ENCODE measurements around the gene CCDC158. TPM values are rescaled to one million over a fixed set of nuclear protein-coding genes. Genes with fewer than 3 reads are reported as not detected.

CCDC158 gene
- total and polyA plus RNA-seq, 9 donors, result 0.02 to 0.23 (median 0.15) TPM; not detected in 3

DNA sequence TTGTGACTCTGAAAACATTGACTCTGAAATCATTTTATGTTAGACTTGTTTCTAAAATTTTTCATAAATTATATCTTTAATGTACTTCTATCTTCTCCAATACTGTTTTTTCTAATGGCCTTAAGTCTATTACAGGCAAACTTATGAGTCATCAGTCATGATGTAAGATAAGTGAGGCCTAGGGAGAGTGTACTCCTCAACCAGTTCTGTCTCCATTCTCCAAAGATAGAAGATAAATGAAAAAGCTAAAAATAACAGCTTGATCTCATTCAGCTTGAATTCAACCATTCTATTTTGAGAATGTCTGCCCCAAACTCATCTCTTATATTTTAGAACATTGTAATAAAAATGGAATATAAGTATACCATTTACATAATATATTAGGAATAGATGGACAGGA, 79.9 kb downstream of the CCDC158 start:
- H3K4me3 ChIP-seq, result no peak overlapping the region
- H3K9me3 ChIP-seq, result no peaks in the 10 kb centered on the region
- no peak for DNase-seq
- TF ChIP-seq EP300 (IDR thresholded peaks at IDR 0.05), result no peak
- TF ChIP-seq POLR2A (IDR thresholded peaks at IDR 0.05), result no peak
- no peak for TF ChIP-seq CTCF (IDR thresholded peaks at IDR 0.05)
- intact Hi-C loops (cut with DNase I), result loop anchor here in 1 of 4 donors (5.0 kb wide), 1 partner anchor 676 kb away; no protein-coding TSS in a partner anchor
- no peaks in the 10 kb centered on the region for H3K27me3 ChIP-seq
- H3K27ac ChIP-seq, result no peak overlapping the region
- H3K36me3 ChIP-seq, result no peaks in the 10 kb centered on the region
- no peaks in the 10 kb centered on the region for H3K4me1 ChIP-seq (ENCODE audit: insufficient read depth)

GRCh38 chr4:76339364-76339763, 81.6 kb downstream of the CCDC158 start:
- Histone ChIP-seq H3K9me3 (no peaks in the 10 kb centered on the region), H3K27me3 (no peaks in the 10 kb centered on the region), H3K4me3 (no peak overlapping the region), H3K4me1 (ENCODE audit: insufficient read depth) (no peaks in the 10 kb centered on the region), H3K27ac (no peak overlapping the region), H3K36me3 (no peaks in the 10 kb centered on the region)
- 71 to 80% (median 71%) methylated on average over 2 of the region's 2 CpGs for WGBS, 3 donors
- no peak for TF ChIP-seq CTCF (IDR thresholded peaks at IDR 0.05)
- no peak for TF ChIP-seq EP300 (IDR thresholded peaks at IDR 0.05)
- TF ChIP-seq POLR2A (IDR thresholded peaks at IDR 0.05), result no peak
- intact Hi-C loops (cut with DNase I), result no loop called here
- DNase-seq, result no peak

DNA sequence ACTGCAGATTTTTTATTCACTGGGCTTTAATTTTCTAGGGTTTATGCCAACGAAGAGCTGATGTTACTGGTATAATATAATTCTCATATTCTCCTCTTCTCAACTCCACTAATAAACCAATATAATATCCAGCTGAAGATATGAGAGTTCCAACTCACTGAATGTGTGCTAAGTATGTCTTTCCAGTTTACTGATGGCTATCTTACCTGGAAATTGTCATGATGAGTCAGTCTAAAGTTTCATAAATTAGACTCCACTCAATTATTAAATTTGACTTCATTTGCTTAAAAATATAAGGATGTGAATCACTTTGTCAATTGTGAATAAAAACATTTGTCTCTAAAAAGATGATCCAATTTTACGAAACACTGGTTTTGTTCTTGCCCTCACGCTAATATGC, 86.1 kb downstream of the CCDC158 start:
- WGBS, 3 donors, result 73 to 76% (median 76%) methylated on average over 3 of the region's 3 CpGs
- intact Hi-C loops (cut with DNase I), result no loop called here
- no peaks in the 10 kb centered on the region for H3K36me3 ChIP-seq
- no peaks in the 10 kb centered on the region for H3K9me3 ChIP-seq
- H3K4me3 ChIP-seq, result no peak overlapping the region
- H3K4me1 ChIP-seq (ENCODE audit: insufficient read depth), result no peaks in the 10 kb centered on the region
- TF ChIP-seq EP300 (IDR thresholded peaks at IDR 0.05) (no peak), POLR2A (IDR thresholded peaks at IDR 0.05) (no peak), CTCF (IDR thresholded peaks at IDR 0.05) (no peak)
- no peaks in the 10 kb centered on the region for H3K27me3 ChIP-seq
- H3K27ac ChIP-seq, result no peak overlapping the region
- no peak for DNase-seq

GRCh38 chr4:76326515-76326914, 94.4 kb downstream of the CCDC158 start:
- DNase-seq, result no peak
- intact Hi-C loops (cut with DNase I), result no loop called here
- TF ChIP-seq EP300 (IDR thresholded peaks at IDR 0.05) (no peak), CTCF (IDR thresholded peaks at IDR 0.05) (no peak), POLR2A (IDR thresholded peaks at IDR 0.05) (no peak)

DNA sequence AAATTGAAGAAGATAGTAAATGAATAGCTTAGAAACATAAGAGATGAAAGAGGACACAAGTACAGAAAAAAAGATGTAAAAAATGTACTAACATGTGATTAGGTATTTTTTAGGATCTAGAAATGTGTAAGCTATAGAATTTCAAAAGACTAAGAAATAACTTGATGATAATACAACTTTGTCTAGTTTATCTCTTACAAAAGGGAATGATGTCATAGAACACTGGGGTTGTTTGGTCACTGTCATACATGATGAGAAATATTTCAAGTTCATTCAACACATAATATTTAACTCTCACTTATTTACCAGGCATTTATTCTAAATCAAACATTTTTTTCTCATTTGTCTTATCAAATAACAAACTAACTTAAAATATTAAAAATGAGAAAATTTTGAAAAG, 95.9 kb downstream of the CCDC158 start:
- intact Hi-C loops (cut with DNase I), result no loop called here
- Histone ChIP-seq H3K36me3 (no peaks in the 10 kb centered on the region), H3K27me3 (no peaks in the 10 kb centered on the region), H3K4me3 (no peak overlapping the region), H3K27ac (no peak overlapping the region), H3K9me3 (no peaks in the 10 kb centered on the region), H3K4me1 (ENCODE audit: insufficient read depth) (no peaks in the 10 kb centered on the region)
- no peak for DNase-seq
- TF ChIP-seq POLR2A (IDR thresholded peaks at IDR 0.05) (no peak), EP300 (IDR thresholded peaks at IDR 0.05) (no peak), CTCF (IDR thresholded peaks at IDR 0.05) (no peak)

More at GRCh38 chr4:76326515-76326914, 94.4 kb downstream of the CCDC158 start:
- H3K27ac ChIP-seq, result no peak overlapping the region
- H3K4me3 ChIP-seq, result no peak overlapping the region
- H3K4me1 ChIP-seq (ENCODE audit: insufficient read depth), result no peaks in the 10 kb centered on the region
- no peaks in the 10 kb centered on the region for H3K36me3 ChIP-seq
- no peaks in the 10 kb centered on the region for H3K27me3 ChIP-seq
- no peaks in the 10 kb centered on the region for H3K9me3 ChIP-seq

Measured in ovary (tissue), 9 donors.